GM21423 (cell line): Measurements from ENCODE around the gene FPGT.
"Not testable (repeated sequence)": the region's sequence is repeated elsewhere in the genome, so short reads cannot be mapped to it uniquely, and the experiment has no call there.

ENCODE experiments used
- ATAC-seq: cut with Tn5 transposase; IDR thresholded peaks from one replicate; pipeline ENCODE4 v1.9.1; 2021; ENCODE audit warnings: mild to moderate bottlenecking, moderate library complexity; ENCODE audit not compliant: unreplicated experiment

The FPGT gene

GRCh38 chr1:74253243-74253824 lies 55.3 kb downstream of the FPGT start:
- not testable (repeated sequence) for ATAC-seq
